ENCODE results near the gene PPEF2. TPM values are rescaled to one million over a fixed set of nuclear protein-coding genes. Genes with fewer than 3 reads are reported as not detected.

PPEF2 gene
- total RNA-seq, 1 donor from 2014 or later = not detected

DNA sequence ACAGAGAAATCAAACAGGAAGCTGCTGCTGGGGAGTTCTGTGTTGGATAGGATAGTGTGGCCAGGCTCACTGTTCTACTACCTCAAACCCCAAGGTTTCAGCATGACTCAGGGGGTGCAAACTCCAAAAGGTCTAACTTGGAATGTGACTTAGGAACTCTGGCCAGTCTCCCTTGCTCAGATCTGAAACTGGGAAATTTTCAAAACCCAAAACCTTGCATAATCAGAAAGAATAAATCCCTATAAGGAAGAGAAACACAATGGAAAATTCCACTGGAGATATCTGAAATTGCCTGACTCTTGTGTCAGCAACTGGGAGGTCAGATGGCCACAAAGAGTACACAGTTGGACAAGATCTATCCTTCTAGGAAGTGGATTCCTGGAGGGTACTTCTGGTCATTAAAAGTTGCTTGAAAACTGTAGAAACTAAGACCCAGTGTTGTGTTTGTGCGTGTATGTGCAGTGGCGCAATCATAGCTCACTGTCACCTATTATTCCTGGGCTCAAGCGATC lies 58.0 kb downstream of the PPEF2 start:
- no peak overlapping the region for H3K27ac ChIP-seq (ENCODE audit: low read depth, low read length)
- no peaks in the 10 kb centered on the region for H3K9me3 ChIP-seq (ENCODE audit: control insufficient read depth in 3 of 3, low read length in 3 of 3)
- no peak overlapping the region for H3K4me3 ChIP-seq (ENCODE audit: low read length in 3 of 3)
- no peaks in the 10 kb centered on the region for H3K36me3 ChIP-seq (ENCODE audit: control insufficient read depth in 3 of 3, insufficient read depth in 3 of 3, low read length in 3 of 3)
- peaks cover 5 to 19% (median 16%) of the 10 kb centered on the region in 3 donors for H3K4me1 ChIP-seq (ENCODE audit: control insufficient read depth in 3 of 3, insufficient read depth in 3 of 3, low read length in 3 of 3)
- H3K9ac ChIP-seq (ENCODE audit: low read depth in 1 of 3, low read length in 3 of 3) = no peak overlapping the region
- H3K27me3 ChIP-seq (ENCODE audit: control insufficient read depth in 3 of 3, insufficient read depth in 3 of 3, low read length in 3 of 3) = no peaks in the 10 kb centered on the region

DNA sequence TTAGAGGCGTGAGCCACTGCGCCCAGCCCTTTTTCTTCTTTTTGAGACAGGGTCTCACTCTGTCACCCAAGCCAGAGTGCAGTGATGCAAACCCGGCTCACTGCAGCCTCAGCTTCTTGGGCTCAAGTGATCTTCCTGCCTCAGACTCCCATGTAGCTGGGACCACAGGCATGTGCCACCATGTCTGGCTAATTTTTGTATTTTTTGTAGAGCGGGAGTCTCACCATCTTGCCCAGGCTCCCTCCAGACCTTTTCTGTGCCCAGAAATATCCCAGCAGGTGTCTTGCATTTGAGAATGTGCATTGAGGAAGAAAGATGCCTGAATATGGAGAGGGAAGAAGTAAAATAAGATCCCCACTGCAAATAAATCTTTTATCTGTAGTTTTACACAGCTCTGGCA lies 58.7 kb downstream of the PPEF2 start:
- H3K36me3 ChIP-seq (ENCODE audit: control insufficient read depth in 3 of 3, insufficient read depth in 3 of 3, low read length in 3 of 3) = no peaks in the 10 kb centered on the region
- no peak overlapping the region for H3K27ac ChIP-seq (ENCODE audit: low read depth, low read length)
- no peaks in the 10 kb centered on the region for H3K27me3 ChIP-seq (ENCODE audit: control insufficient read depth in 3 of 3, insufficient read depth in 3 of 3, low read length in 3 of 3)
- no peak overlapping the region for H3K9ac ChIP-seq (ENCODE audit: low read depth in 1 of 3, low read length in 3 of 3)
- no peak overlapping the region for H3K4me3 ChIP-seq (ENCODE audit: low read length in 3 of 3)
- no peaks in the 10 kb centered on the region for H3K9me3 ChIP-seq (ENCODE audit: control insufficient read depth in 3 of 3, low read length in 3 of 3)
- peaks cover 5 to 19% (median 16%) of the 10 kb centered on the region in 3 donors for H3K4me1 ChIP-seq (ENCODE audit: control insufficient read depth in 3 of 3, insufficient read depth in 3 of 3, low read length in 3 of 3)

DNA sequence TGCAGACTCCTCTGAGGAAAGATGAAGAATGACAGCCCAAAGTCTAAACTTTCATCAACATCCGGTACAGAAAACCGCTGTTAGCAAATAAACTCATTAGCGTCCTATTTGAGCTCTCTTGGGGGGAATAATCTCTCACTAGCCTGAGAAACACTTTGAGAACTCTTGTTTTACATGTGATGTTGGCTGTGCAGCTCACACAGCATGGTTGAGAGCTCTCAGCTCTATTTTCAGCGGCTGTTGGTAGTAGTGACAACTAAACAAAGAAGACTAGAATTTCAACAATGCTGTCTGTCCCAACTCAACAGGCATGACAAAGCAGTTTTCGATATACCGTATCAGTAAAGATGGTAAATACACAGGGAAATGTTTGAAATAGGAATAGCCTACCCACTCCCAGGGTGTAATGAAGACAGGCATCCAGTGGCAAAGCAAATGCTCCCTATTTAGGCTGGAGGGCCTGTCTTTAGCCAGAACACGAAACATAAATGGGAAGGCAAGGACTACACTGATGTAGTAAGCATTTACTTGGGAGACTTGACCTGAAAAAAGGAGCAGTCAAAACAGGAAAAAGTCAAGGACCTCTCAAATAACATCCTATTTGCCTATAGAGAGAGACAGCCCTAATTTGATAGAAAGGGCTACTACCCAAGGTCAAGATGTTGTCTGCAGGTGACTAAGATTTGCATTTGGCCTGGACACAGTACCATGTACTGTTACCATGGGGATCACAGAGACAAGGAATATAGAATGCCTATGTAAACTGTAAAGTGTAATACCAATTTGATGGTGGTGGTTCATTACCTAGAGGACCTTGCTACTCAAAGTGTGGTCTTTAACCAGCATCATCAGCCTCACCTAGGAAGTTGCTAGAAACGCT lies 60.4 kb downstream of the PPEF2 start:
- no peak overlapping the region for H3K4me3 ChIP-seq (ENCODE audit: low read length in 3 of 3)
- peak overlapping the region; percentile 26 for H3K27ac ChIP-seq (ENCODE audit: low read depth, low read length)
- no peak overlapping the region for H3K9ac ChIP-seq (ENCODE audit: low read depth in 1 of 3, low read length in 3 of 3)
- H3K27me3 ChIP-seq (ENCODE audit: control insufficient read depth in 3 of 3, insufficient read depth in 3 of 3, low read length in 3 of 3) = no peaks in the 10 kb centered on the region
- no peaks in the 10 kb centered on the region for H3K9me3 ChIP-seq (ENCODE audit: control insufficient read depth in 3 of 3, low read length in 3 of 3)
- no peaks in the 10 kb centered on the region for H3K36me3 ChIP-seq (ENCODE audit: control insufficient read depth in 3 of 3, insufficient read depth in 3 of 3, low read length in 3 of 3)
- H3K4me1 ChIP-seq (ENCODE audit: control insufficient read depth in 3 of 3, insufficient read depth in 3 of 3, low read length in 3 of 3) = peaks cover 0 to 13% (median 10%) of the 10 kb centered on the region in 3 donors

DNA sequence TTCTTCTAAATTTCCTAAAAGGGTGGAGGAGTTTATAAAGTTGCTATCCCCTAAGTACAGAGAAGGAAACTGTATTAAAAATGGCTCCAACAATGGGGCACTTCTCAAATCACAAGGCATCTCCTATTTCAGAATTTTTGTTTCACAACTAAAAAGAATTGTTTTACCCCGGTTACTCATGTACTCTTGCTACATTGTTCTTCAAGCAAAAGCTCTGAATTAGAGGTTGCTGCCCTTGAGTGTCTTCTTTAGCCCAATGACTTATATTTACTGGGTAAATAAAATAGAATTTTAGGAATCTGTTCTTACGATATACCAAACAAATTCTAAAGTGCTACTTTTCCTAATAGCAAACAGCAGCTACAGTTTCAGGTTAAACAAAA lies 67.5 kb downstream of the PPEF2 start:
- Histone ChIP-seq H3K27me3 (ENCODE audit: control insufficient read depth in 3 of 3, insufficient read depth in 3 of 3, low read length in 3 of 3) (no peaks in the 10 kb centered on the region), H3K9ac (ENCODE audit: low read depth in 1 of 3, low read length in 3 of 3) (no peak overlapping the region), H3K4me3 (ENCODE audit: low read length in 3 of 3) (no peak overlapping the region), H3K36me3 (ENCODE audit: control insufficient read depth in 3 of 3, insufficient read depth in 3 of 3, low read length in 3 of 3) (no peaks in the 10 kb centered on the region), H3K27ac (ENCODE audit: low read depth, low read length) (no peak overlapping the region), H3K9me3 (ENCODE audit: control insufficient read depth in 3 of 3, low read length in 3 of 3) (no peaks in the 10 kb centered on the region), H3K4me1 (ENCODE audit: control insufficient read depth in 3 of 3, insufficient read depth in 3 of 3, low read length in 3 of 3) (no peaks in the 10 kb centered on the region)

DNA sequence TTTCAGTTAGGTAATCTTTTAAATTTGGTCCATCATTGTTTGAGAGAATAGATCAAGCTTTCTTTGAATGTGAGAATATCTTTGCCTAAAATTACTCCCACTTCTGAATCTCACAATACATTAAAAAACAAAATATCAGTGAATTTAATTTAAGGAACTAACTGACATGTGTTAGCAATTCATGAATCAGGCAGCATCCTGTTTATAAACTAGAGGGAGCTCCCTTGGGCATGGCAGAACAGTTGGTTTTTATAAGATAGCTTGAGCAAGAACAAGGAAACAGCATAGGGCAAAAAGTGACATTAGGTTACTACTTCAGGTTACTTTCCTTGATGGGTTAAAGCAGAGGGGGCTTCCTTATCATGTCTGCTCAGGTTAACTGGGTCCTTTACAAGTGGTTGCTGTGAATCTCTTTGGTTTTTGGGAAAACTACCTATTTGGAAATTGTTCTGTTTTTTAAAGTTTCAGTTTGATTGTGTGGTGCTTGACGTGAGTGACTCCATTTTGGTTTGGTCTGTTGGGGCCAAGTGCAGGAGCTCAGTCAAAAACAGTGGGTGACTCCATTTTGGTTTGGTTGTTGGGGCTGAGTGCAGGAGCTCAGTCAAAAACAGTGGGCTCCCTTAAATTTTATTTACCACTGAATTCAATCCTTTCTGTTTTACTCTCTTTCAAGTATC lies 68.0 kb downstream of the PPEF2 start:
- no peak overlapping the region for H3K9ac ChIP-seq (ENCODE audit: low read depth in 1 of 3, low read length in 3 of 3)
- no peak overlapping the region for H3K4me3 ChIP-seq (ENCODE audit: low read length in 3 of 3)
- H3K36me3 ChIP-seq (ENCODE audit: control insufficient read depth in 3 of 3, insufficient read depth in 3 of 3, low read length in 3 of 3) = no peaks in the 10 kb centered on the region
- no peaks in the 10 kb centered on the region for H3K27me3 ChIP-seq (ENCODE audit: control insufficient read depth in 3 of 3, insufficient read depth in 3 of 3, low read length in 3 of 3)
- H3K27ac ChIP-seq (ENCODE audit: low read depth, low read length) = no peak overlapping the region
- no peaks in the 10 kb centered on the region for H3K9me3 ChIP-seq (ENCODE audit: control insufficient read depth in 3 of 3, low read length in 3 of 3)
- no peaks in the 10 kb centered on the region for H3K4me1 ChIP-seq (ENCODE audit: control insufficient read depth in 3 of 3, insufficient read depth in 3 of 3, low read length in 3 of 3)

DNA sequence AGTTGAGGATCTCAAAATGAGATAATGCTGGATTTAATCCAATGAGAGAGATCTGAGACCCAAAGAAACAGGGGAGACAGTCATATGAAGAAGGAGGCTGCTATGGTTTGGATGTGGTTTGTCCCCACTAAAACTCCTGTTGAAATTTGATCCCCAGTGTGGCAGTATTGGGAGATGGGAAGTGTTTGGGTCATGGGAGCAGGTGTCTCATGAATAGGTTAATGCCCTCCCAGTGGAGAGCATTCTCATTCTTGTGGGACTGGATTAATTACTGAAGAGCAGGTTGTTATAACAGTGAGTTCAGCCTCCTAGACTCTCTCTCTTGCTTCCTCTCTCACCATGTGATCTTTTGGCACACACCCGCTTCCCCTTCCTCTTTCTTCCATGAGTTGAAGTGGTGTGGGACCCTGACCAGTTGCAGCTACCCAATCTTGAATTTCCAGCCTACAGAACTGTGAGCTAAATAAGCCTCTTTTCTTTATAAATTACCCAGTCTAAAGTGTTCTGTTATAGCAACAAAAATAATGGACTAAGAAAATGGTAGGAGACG lies 70.3 kb downstream of the PPEF2 start:
- no peak overlapping the region for H3K4me3 ChIP-seq (ENCODE audit: low read length in 3 of 3)
- no peaks in the 10 kb centered on the region for H3K36me3 ChIP-seq (ENCODE audit: control insufficient read depth in 3 of 3, insufficient read depth in 3 of 3, low read length in 3 of 3)
- no peak overlapping the region for H3K9ac ChIP-seq (ENCODE audit: low read depth in 1 of 3, low read length in 3 of 3)
- H3K27ac ChIP-seq (ENCODE audit: low read depth, low read length) = no peak overlapping the region
- no peaks in the 10 kb centered on the region for H3K27me3 ChIP-seq (ENCODE audit: control insufficient read depth in 3 of 3, insufficient read depth in 3 of 3, low read length in 3 of 3)
- H3K9me3 ChIP-seq (ENCODE audit: control insufficient read depth in 3 of 3, low read length in 3 of 3) = no peaks in the 10 kb centered on the region
- H3K4me1 ChIP-seq (ENCODE audit: control insufficient read depth in 3 of 3, insufficient read depth in 3 of 3, low read length in 3 of 3) = no peaks in the 10 kb centered on the region

DNA sequence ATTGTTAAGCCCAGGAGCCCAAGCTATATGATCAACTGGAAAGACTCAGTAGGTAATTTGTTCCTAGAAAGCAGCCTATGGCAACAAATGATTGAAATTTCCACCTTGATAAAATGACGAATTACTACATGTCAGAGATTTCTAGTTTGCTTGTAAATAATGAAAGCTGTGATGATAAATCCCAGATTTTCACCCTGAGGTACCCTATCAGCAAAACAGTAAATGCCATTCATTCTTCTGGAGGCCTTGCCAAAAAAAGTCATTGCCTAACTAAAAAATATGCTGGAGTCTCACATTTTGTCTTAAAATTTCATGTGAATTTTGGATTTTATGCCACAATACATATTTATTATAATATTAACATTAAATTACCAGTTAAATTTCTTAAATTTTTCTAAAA lies 71.3 kb downstream of the PPEF2 start:
- Histone ChIP-seq H3K27ac (ENCODE audit: low read depth, low read length) (no peak overlapping the region), H3K9ac (ENCODE audit: low read depth in 1 of 3, low read length in 3 of 3) (no peak overlapping the region), H3K4me3 (ENCODE audit: low read length in 3 of 3) (no peak overlapping the region), H3K27me3 (ENCODE audit: control insufficient read depth in 3 of 3, insufficient read depth in 3 of 3, low read length in 3 of 3) (no peaks in the 10 kb centered on the region), H3K4me1 (ENCODE audit: control insufficient read depth in 3 of 3, insufficient read depth in 3 of 3, low read length in 3 of 3) (no peaks in the 10 kb centered on the region), H3K36me3 (ENCODE audit: control insufficient read depth in 3 of 3, insufficient read depth in 3 of 3, low read length in 3 of 3) (no peaks in the 10 kb centered on the region), H3K9me3 (ENCODE audit: control insufficient read depth in 3 of 3, low read length in 3 of 3) (no peaks in the 10 kb centered on the region)

DNA sequence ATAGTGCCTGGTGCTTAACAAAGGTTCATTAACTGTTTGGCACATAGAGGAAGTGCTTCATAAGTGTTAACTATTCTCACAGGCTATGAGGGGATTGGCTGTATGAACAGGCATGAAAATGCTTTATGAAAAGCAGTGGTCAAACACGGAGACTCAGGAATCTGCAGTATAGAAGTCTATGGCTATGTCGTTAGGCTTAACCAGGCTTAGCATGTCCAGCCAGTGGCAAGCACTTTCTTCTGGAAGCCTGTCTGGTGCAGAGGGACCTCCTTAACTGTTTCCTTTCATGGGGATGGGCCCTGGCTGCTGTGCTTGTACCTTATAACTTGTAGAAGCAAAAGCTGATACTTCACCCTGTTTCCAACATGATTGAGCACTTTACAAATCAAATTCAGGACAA lies 78.4 kb downstream of the PPEF2 start:
- H3K27ac ChIP-seq (ENCODE audit: low read depth, low read length) = no peak overlapping the region
- H3K4me1 ChIP-seq (ENCODE audit: control insufficient read depth in 3 of 3, insufficient read depth in 3 of 3, low read length in 3 of 3) = no peaks in the 10 kb centered on the region
- no peaks in the 10 kb centered on the region for H3K36me3 ChIP-seq (ENCODE audit: control insufficient read depth in 3 of 3, insufficient read depth in 3 of 3, low read length in 3 of 3)
- H3K9me3 ChIP-seq (ENCODE audit: control insufficient read depth in 3 of 3, low read length in 3 of 3) = no peaks in the 10 kb centered on the region
- H3K9ac ChIP-seq (ENCODE audit: low read depth in 1 of 3, low read length in 3 of 3) = no peak overlapping the region
- H3K27me3 ChIP-seq (ENCODE audit: control insufficient read depth in 3 of 3, insufficient read depth in 3 of 3, low read length in 3 of 3) = no peaks in the 10 kb centered on the region
- no peak overlapping the region for H3K4me3 ChIP-seq (ENCODE audit: low read length in 3 of 3)

DNA sequence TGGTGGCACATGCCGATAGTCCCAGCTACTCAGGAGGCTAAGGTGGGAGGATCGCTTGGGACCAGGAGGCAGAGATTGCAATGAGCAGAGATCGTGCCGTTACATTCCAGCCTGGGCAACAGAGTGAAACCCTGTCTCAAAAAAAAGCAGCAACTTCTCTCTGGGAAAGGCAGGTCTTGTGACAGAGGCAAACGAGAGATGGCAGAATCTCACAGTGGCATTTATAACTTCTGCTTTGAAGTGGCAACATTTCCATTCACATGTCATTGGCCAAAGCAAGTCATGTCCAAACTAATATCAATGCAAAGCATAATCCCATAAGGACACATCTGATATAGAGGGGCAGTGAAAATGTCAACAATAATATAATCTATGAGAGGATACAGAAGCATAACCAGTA lies 79.8 kb downstream of the PPEF2 start:
- H3K36me3 ChIP-seq (ENCODE audit: control insufficient read depth in 3 of 3, insufficient read depth in 3 of 3, low read length in 3 of 3) = no peaks in the 10 kb centered on the region
- H3K4me3 ChIP-seq (ENCODE audit: low read length in 3 of 3) = no peak overlapping the region
- no peaks in the 10 kb centered on the region for H3K27me3 ChIP-seq (ENCODE audit: control insufficient read depth in 3 of 3, insufficient read depth in 3 of 3, low read length in 3 of 3)
- no peaks in the 10 kb centered on the region for H3K9me3 ChIP-seq (ENCODE audit: control insufficient read depth in 3 of 3, low read length in 3 of 3)
- H3K4me1 ChIP-seq (ENCODE audit: control insufficient read depth in 3 of 3, insufficient read depth in 3 of 3, low read length in 3 of 3) = no peaks in the 10 kb centered on the region
- H3K27ac ChIP-seq (ENCODE audit: low read depth, low read length) = no peak overlapping the region
- no peak overlapping the region for H3K9ac ChIP-seq (ENCODE audit: low read depth in 1 of 3, low read length in 3 of 3)

DNA sequence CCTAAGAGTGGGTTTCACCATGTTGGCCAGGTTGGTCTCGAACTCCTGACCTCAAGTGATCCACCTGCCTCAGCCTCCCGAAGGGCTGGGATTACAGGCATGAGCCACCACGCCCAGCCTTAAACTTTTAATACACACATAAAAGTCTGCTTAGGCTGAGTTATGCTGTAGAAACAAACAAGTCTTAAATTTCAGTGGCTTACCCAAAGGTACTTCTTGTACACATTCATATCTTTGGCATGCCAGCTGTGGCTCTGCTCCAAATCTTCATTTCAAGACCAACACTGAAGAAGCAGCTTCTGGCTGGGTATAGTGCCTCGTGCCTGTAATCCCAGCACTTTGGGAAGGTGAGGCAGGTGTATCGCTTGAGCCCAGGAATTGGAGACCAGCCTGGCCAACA lies 80.3 kb downstream of the PPEF2 start:
- H3K9me3 ChIP-seq (ENCODE audit: control insufficient read depth in 3 of 3, low read length in 3 of 3) = no peaks in the 10 kb centered on the region
- H3K4me1 ChIP-seq (ENCODE audit: control insufficient read depth in 3 of 3, insufficient read depth in 3 of 3, low read length in 3 of 3) = no peaks in the 10 kb centered on the region
- no peaks in the 10 kb centered on the region for H3K36me3 ChIP-seq (ENCODE audit: control insufficient read depth in 3 of 3, insufficient read depth in 3 of 3, low read length in 3 of 3)
- no peak overlapping the region for H3K9ac ChIP-seq (ENCODE audit: low read depth in 1 of 3, low read length in 3 of 3)
- no peak overlapping the region for H3K27ac ChIP-seq (ENCODE audit: low read depth, low read length)
- H3K27me3 ChIP-seq (ENCODE audit: control insufficient read depth in 3 of 3, insufficient read depth in 3 of 3, low read length in 3 of 3) = no peaks in the 10 kb centered on the region
- H3K4me3 ChIP-seq (ENCODE audit: low read length in 3 of 3) = no peak overlapping the region

Data from skeletal muscle tissue (tissue), 4 donors.